ENCODE data around the gene FCN2.

DNA sequence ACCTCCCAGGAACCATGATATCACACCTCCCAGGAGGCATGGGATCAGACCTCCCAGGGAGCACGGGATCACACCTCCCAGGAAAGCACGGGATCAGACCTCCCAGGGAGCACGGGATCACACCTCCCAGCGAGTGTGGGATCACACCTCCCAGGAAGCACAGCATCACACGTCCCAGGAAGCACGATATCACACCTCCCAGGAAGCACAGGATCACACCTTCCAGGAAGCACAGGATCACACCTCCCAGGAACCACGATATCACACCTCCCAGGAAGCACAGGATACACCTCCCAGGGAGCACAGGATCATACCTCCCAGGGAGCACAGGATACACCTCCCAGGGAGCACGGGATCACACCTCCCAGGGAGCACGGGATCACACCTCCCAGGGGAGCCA lies 30.0 kb upstream of the FCN2 start:
- TF ChIP-seq POLR2A (IDR thresholded peaks at IDR 0.05): no peak
- TF ChIP-seq, protein P1, sequence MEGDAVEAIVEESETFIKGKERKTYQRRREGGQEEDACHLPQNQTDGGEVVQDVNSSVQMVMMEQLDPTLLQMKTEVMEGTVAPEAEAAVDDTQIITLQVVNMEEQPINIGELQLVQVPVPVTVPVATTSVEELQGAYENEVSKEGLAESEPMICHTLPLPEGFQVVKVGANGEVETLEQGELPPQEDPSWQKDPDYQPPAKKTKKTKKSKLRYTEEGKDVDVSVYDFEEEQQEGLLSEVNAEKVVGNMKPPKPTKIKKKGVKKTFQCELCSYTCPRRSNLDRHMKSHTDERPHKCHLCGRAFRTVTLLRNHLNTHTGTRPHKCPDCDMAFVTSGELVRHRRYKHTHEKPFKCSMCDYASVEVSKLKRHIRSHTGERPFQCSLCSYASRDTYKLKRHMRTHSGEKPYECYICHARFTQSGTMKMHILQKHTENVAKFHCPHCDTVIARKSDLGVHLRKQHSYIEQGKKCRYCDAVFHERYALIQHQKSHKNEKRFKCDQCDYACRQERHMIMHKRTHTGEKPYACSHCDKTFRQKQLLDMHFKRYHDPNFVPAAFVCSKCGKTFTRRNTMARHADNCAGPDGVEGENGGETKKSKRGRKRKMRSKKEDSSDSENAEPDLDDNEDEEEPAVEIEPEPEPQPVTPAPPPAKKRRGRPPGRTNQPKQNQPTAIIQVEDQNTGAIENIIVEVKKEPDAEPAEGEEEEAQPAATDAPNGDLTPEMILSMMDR (IDR thresholded peaks at IDR 0.05): no peak
